Endothelial cell of umbilical vein (primary cell): Measurements from ENCODE around the gene TIA1. TPM values are rescaled to one million over a fixed set of nuclear protein-coding genes. Genes with fewer than 3 reads are reported as not detected.
A peak's percentile ranks its signal among the peaks of the same experiment; 100 is the strongest.

Experiments
- BruUV-seq: library from RNA; stranded (reverse); fragments of 400-500 nt; replicated peaks from 2 replicates; lab custom pipeline; 2021; lab: Mats Ljungman, UMichigan
- CTCF ChIA-PET: fragments of 300-600, 350-600 bp; sonication (Branson Sonifier 250); formaldehyde crosslinking; loops from one replicate; lab custom pipeline; 2021; ENCODE audit warnings: antibody characterized with exemption, inconsistent platforms; lab: Charles Lee
- POLR2A ChIA-PET: fragments of 300-600, 350-600 bp; sonication (Branson Sonifier 250); formaldehyde crosslinking; loops from one replicate; lab custom pipeline; 2021; ENCODE audit warnings: antibody characterized with exemption, inconsistent platforms; lab: Charles Lee
- DNase-seq: peaks from one replicate; pipeline ENCODE4 v3.0.0-alpha.2; 2011; ENCODE audit warnings: low read depth, low spot score
- FAIRE-seq: peaks from 2 replicates; lab custom pipeline; 2011; peaks lifted over from hg19 to GRCh38; lab: Jason Lieb, UNC
- H2AFZ ChIP-seq: 2 replicates; pipeline ENCODE4 v1.6.0; 2012; ENCODE audit warnings: low read depth, low read length, control low read depth, inconsistent platforms
- H3K27ac ChIP-seq: 2 replicates; pipeline ENCODE4 v1.5.1; 2011; ENCODE audit warnings: low read depth, mild to moderate bottlenecking, control low read depth, low read length, moderate library complexity; ENCODE audit not compliant: insufficient read depth
- H3K27me3 ChIP-seq, 2 experiments: 2 replicates each; pipeline versions ENCODE4 v1.6.0 to v1.6.1; 2011; ENCODE audit warnings: low read length in 2 of 2, mixed read lengths in 1 of 2; ENCODE audit not compliant: control insufficient read depth in 2 of 2, insufficient read depth in 2 of 2
- H3K36me3 ChIP-seq, 2 experiments: 2 replicates in 1 of 2; 3 replicates in 1 of 2; pipeline ENCODE4 v1.5.1; 2011; ENCODE audit warnings: low read length in 2 of 2, mild to moderate bottlenecking in 1 of 2, moderate library complexity in 1 of 2; ENCODE audit not compliant: control insufficient read depth in 2 of 2, insufficient read depth in 2 of 2; ENCODE audit errors: extremely low read depth in 1 of 2
- H3K4me1 ChIP-seq: 3 replicates; pipeline ENCODE4 v1.5.1; 2011; ENCODE audit warnings: mild to moderate bottlenecking, low read length; ENCODE audit not compliant: control insufficient read depth, insufficient read depth; ENCODE audit errors: extremely low read depth
- H3K4me2 ChIP-seq: 2 replicates; pipeline ENCODE4 v1.6.1; 2011; ENCODE audit warnings: low read length, control low read depth, mixed read lengths; ENCODE audit not compliant: insufficient read depth
- H3K4me3 ChIP-seq, 3 experiments: fragments of 200-600 bp in 1 of 3; sonication (generic), shearing (Covaris generic) in 1 of 3; replicated peaks in 1 of 3; 2 replicates each; pipeline ENCODE4 v1.5.1; 2011 to 2016; ENCODE audit warnings: control low read depth in 3 of 3, low read length in 3 of 3, mild to moderate bottlenecking in 2 of 3, inconsistent platforms in 1 of 3, low read depth in 1 of 3, moderate library complexity in 1 of 3; ENCODE audit not compliant: insufficient read depth in 1 of 3
- H3K79me2 ChIP-seq: 2 replicates; pipeline ENCODE4 v1.6.0; 2012; ENCODE audit warnings: low read length, inconsistent platforms; ENCODE audit not compliant: control insufficient read depth, insufficient read depth
- H3K9ac ChIP-seq: replicated peaks from 2 replicates; pipeline ENCODE3; 2011; ENCODE audit warnings: low read length, control low read depth; ENCODE audit not compliant: insufficient read depth; ENCODE audit errors: extremely low read depth
- H3K9me1 ChIP-seq: replicated peaks from 3 replicates; pipeline ENCODE4 v1.6.0; 2011; ENCODE audit warnings: mild to moderate bottlenecking, low read length; ENCODE audit not compliant: control insufficient read depth, insufficient read depth; ENCODE audit errors: extremely low read depth
- H3K9me3 ChIP-seq: replicated peaks from 2 replicates; pipeline ENCODE4 v1.5.1; 2012; ENCODE audit warnings: low read length, inconsistent platforms; ENCODE audit not compliant: control insufficient read depth, insufficient read depth
- H4K20me1 ChIP-seq: replicated peaks from 2 replicates; pipeline ENCODE3; 2011; ENCODE audit warnings: mild to moderate bottlenecking, low read length; ENCODE audit not compliant: control insufficient read depth, insufficient read depth; ENCODE audit errors: extremely low read depth
- CTCF ChIP-seq, 2 donors: IDR thresholded peaks; 1 replicate in 1 of 2; 2 replicates in 1 of 2; pipeline ENCODE4 v1.5.1; 2011; ENCODE audit warnings: low read length in 2 of 2, mild to moderate bottlenecking in 2 of 2, moderate library complexity in 2 of 2, control low read depth in 1 of 2, inconsistent platforms in 1 of 2, low read depth in 1 of 2; ENCODE audit not compliant: insufficient read depth in 1 of 2; ENCODE audit errors: extremely low read depth in 1 of 2
- EZH2 ChIP-seq: IDR thresholded peaks from 2 replicates; pipeline ENCODE4 v1.6.1; 2012; ENCODE audit warnings: borderline replicate concordance, low read depth, mild to moderate bottlenecking, moderate library complexity, low read length, inconsistent platforms; ENCODE audit not compliant: severe bottlenecking
- FOS ChIP-seq: IDR thresholded peaks from 2 replicates; pipeline ENCODE4 v1.6.1; 2011; ENCODE audit warnings: mild to moderate bottlenecking, low read length, moderate library complexity, borderline replicate concordance; ENCODE audit not compliant: insufficient read depth
- GATA2 ChIP-seq: IDR thresholded peaks from 2 replicates; pipeline ENCODE4 v1.7.0; 2011; ENCODE audit warnings: low read depth, mild to moderate bottlenecking, moderate library complexity, mixed read lengths, low read length; ENCODE audit not compliant: insufficient read length, insufficient read depth
- JUN ChIP-seq: IDR thresholded peaks from 2 replicates; pipeline ENCODE4 v1.6.1; 2011; ENCODE audit warnings: borderline replicate concordance, low read depth; ENCODE audit not compliant: insufficient read length, insufficient read depth
- MYC ChIP-seq: IDR thresholded peaks from one replicate; pipeline ENCODE4 v1.6.1; 2011; ENCODE audit warnings: mild to moderate bottlenecking, low read depth, low read length
- POLR2A ChIP-seq: IDR thresholded peaks from 2 replicates; pipeline ENCODE4 v1.6.1; 2012; ENCODE audit warnings: low read depth, mild to moderate bottlenecking, control low read depth, low read length
- POLR2AphosphoS5 ChIP-seq: IDR thresholded peaks from 2 replicates; pipeline ENCODE4 v1.6.1; 2012; ENCODE audit warnings: low read depth, mild to moderate bottlenecking, control low read depth, low read length, moderate library complexity; ENCODE audit not compliant: insufficient read depth
- dilution Hi-C: fragments of 300-500 bp; cut with MboI; formaldehyde crosslinking; loops from one replicate; pipeline ENCODE4 v1.15.0; 2019; ENCODE audit warnings: low sequenced_read_pairs; ENCODE audit not compliant: extremely low pct_ligation_motif_present
- intact Hi-C: fragments of 100-400 bp; cut with micrococcal nuclease; formaldehyde crosslinking; loops from one replicate; pipeline ENCODE4 v1.10.0; 2022
- polyA plus RNA-seq, 4 experiments: library from polyadenylated mRNA; depleted of rRNA in 3 of 4; stranded (reverse) in 3 of 4; unstranded in 1 of 4; fragments of >200 nt; gene quantifications; 2 replicates each; pipeline versions ENCODE4 v1.2.1 to v1.2.3, GENCODE V29; 2011 to 2012; ENCODE audit warnings: missing spikeins in 1 of 4
- total RNA-seq: library from RNA; stranded (reverse); gene quantifications from 2 replicates; pipeline ENCODE4 v1.2.3, GENCODE V29; 2021
- TF ChIP-seq, protein P1 (sequence below): IDR thresholded peaks from 2 replicates; pipeline ENCODE4 v1.6.1; 2011; ENCODE audit not compliant: insufficient read depth, insufficient read length

Gene TIA1
- total and polyA plus RNA-seq, 2 donors (not counting 3 experiments of a cell fraction or from before 2014, with no cell fraction given): 60.2 to 163 TPM

GRCh38 chr2:70233926-70234325, 14.5 kb downstream of the TIA1 start:
- intact Hi-C loops (no loop called here), dilution Hi-C loops (no loop called here)
- BruUV-seq: no TSS peak
- Histone ChIP-seq H4K20me1 (peaks cover 11% of the 10 kb centered on the region), H3K9me3 (no peaks in the 10 kb centered on the region), H3K9me1 (no peaks in the 10 kb centered on the region), H3K4me3 (no peak overlapping the region), H3K27me3 (no peaks in the 10 kb centered on the region), H2AFZ (no peak overlapping the region), H3K9ac (no peak overlapping the region), H3K4me2 (no peak overlapping the region), H3K27ac (no peak overlapping the region), H3K4me1 (no peaks in the 10 kb centered on the region), H3K79me2 (peaks cover 40% of the 10 kb centered on the region), H3K36me3 (peaks cover 6 to 10% of the 10 kb centered on the region in 2 experiments)
- FAIRE-seq (no peak), DNase-seq (no peak)
- no peak for TF ChIP-seq JUN
- no peak for TF ChIP-seq GATA2
- no peak for TF ChIP-seq MYC
- no peak for TF ChIP-seq CTCF (IDR thresholded peaks at IDR 0.05; ENCODE audit: extremely low read depth in 1 of 2, insufficient read depth in 1 of 2, low read depth in 1 of 2, low read length in 2 of 2)
- TF ChIP-seq POLR2A: no peak
- TF ChIP-seq FOS: no peak
- ChIA-PET POLR2A (no interaction called here), CTCF (no interaction called here)

- H3K36me3 ChIP-seq: peaks cover 25 to 38% of the 10 kb centered on the region in 2 experiments
- H3K79me2 ChIP-seq: peaks cover 5% of the 10 kb centered on the region
- TF ChIP-seq GATA2 (no peak), FOS (no peak), POLR2A (no peak), JUN (no peak), CTCF (IDR thresholded peaks at IDR 0.05; ENCODE audit: extremely low read depth in 1 of 2, insufficient read depth in 1 of 2, low read depth in 1 of 2, low read length in 2 of 2) (no peak), MYC (no peak), POLR2AphosphoS5 (no peak), EZH2 (no peak)
- TF ChIP-seq, protein P1, sequence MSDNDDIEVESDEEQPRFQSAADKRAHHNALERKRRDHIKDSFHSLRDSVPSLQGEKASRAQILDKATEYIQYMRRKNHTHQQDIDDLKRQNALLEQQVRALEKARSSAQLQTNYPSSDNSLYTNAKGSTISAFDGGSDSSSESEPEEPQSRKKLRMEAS: no peak
- no peak overlapping the region for H3K4me3 ChIP-seq
- ChIA-PET CTCF (interaction anchor here (1.2 to 1.3 kb wide), 5 partner anchors 9 to 502 kb away, joined by 3 to 4 read pairs (median 4); no protein-coding TSS in a partner anchor), POLR2A (no interaction called here)
- H3K9me3 ChIP-seq: no peaks in the 10 kb centered on the region
- no peaks in the 10 kb centered on the region for H3K27me3 ChIP-seq
- dilution Hi-C loops: no loop called here
- no peak overlapping the region for H3K27ac ChIP-seq
- no peak overlapping the region for H2AFZ ChIP-seq
- DNase-seq (no peak), FAIRE-seq (no peak)
- no peak overlapping the region for H3K4me2 ChIP-seq
- no peaks in the 10 kb centered on the region for H3K4me1 ChIP-seq
- H3K9ac ChIP-seq: no peak overlapping the region
- no peaks in the 10 kb centered on the region for H4K20me1 ChIP-seq
- TSS peak; percentile 3 for BruUV-seq
- no peaks in the 10 kb centered on the region for H3K9me1 ChIP-seq
- intact Hi-C loops: no loop called here
These were observed 21.6 kb downstream of the TIA1 start for GRCh38 chr2:70226781-70227180.
